IMR-90 (cell line): ENCODE data around the gene ARID3C. TPM values are rescaled to one million over a fixed set of nuclear protein-coding genes. Genes with fewer than 3 reads are reported as not detected.

Experiments
- ATAC-seq: fragments of 200-7000 bp; cut with Tn5 transposase; 2 replicates; pipeline ENCODE4 v1.9.1; 2020; ENCODE audit warnings: low read depth, mild to moderate bottlenecking, moderate library complexity
- BruUV-seq: library from RNA; stranded (reverse); fragments of 400-500 nt; replicated peaks from 2 replicates; lab custom pipeline; 2021; lab: Mats Ljungman, UMichigan
- CTCF ChIA-PET: fragments of 300-600 bp; formaldehyde crosslinking; extraction: SDS; loops from one replicate; lab custom pipeline; 2021; ENCODE audit warnings: antibody characterized with exemption; lab: Yijun Ruan, JAX
- POLR2A ChIA-PET: fragments of 300-600 bp; sonication (Branson Sonifier 250); formaldehyde crosslinking; loops from one replicate; lab custom pipeline; 2022; ENCODE audit warnings: antibody characterized with exemption; ENCODE audit not compliant: unreplicated experiment; lab: Charles Lee
- DNase-seq: peaks from one replicate; pipeline ENCODE4 v3.0.0; 2013
- H2AFZ ChIP-seq: replicated peaks from 2 replicates; pipeline ENCODE3; 2013; ENCODE audit warnings: low read length, mild to moderate bottlenecking; ENCODE audit not compliant: poor library complexity
- H2AK5ac ChIP-seq: 2 replicates; pipeline ENCODE4 v1.6.1; 2013; ENCODE audit warnings: low read depth, low read length, inconsistent platforms
- H2AK9ac ChIP-seq: replicated peaks from 2 replicates; pipeline ENCODE3; 2013; ENCODE audit warnings: mild to moderate bottlenecking, low read depth, low read length, moderate library complexity; ENCODE audit not compliant: poor library complexity
- H2BK120ac ChIP-seq: 2 replicates; pipeline ENCODE4 v1.6.1; 2013; ENCODE audit warnings: low read depth, low read length, inconsistent platforms
- H2BK15ac ChIP-seq: 3 replicates; pipeline ENCODE4 v1.6.1; 2013; ENCODE audit warnings: low read depth, low read length, inconsistent platforms
- H2BK20ac ChIP-seq: 2 replicates; pipeline ENCODE4 v1.6.1; 2013; ENCODE audit warnings: low read depth, mild to moderate bottlenecking, inconsistent platforms, low read length, moderate library complexity
- H2BK5ac ChIP-seq: 2 replicates; pipeline ENCODE4 v1.6.1; 2013; ENCODE audit warnings: mild to moderate bottlenecking, low read depth, low read length, inconsistent platforms; ENCODE audit not compliant: poor library complexity, severe bottlenecking
- H3K14ac ChIP-seq: replicated peaks from 2 replicates; pipeline ENCODE4 v1.6.1; 2013; ENCODE audit warnings: low read depth, low read length, inconsistent platforms
- H3K18ac ChIP-seq: 2 replicates; pipeline ENCODE4 v1.6.1; 2013; ENCODE audit warnings: low read depth, low read length, control low read depth
- H3K23ac ChIP-seq: 2 replicates; pipeline ENCODE4 v1.6.1; 2013; ENCODE audit warnings: low read depth, low read length, inconsistent platforms
- H3K27ac ChIP-seq: 2 replicates; pipeline ENCODE4 v1.5.1; 2013; ENCODE audit warnings: mild to moderate bottlenecking, control low read depth, low read length; ENCODE audit not compliant: insufficient read depth
- H3K27me3 ChIP-seq: 2 replicates; pipeline ENCODE4 v1.6.1; 2013; ENCODE audit warnings: low read length; ENCODE audit not compliant: control insufficient read depth, insufficient read depth
- H3K36me3 ChIP-seq: 2 replicates; pipeline ENCODE4 v1.6.1; 2013; ENCODE audit warnings: low read length, mixed read lengths; ENCODE audit not compliant: control insufficient read depth, insufficient read depth
- H3K4ac ChIP-seq: 2 replicates; pipeline ENCODE4 v1.6.1; 2013; ENCODE audit warnings: low read depth, low read length, inconsistent platforms
- H3K4me1 ChIP-seq: 2 replicates; pipeline ENCODE4 v1.6.1; 2013; ENCODE audit warnings: low read length, mixed read lengths; ENCODE audit not compliant: control insufficient read depth, insufficient read depth
- H3K4me2 ChIP-seq: 2 replicates; pipeline ENCODE4 v1.6.1; 2013; ENCODE audit warnings: low read depth, mild to moderate bottlenecking, control low read depth, low read length, moderate library complexity
- H3K4me3 ChIP-seq: 2 replicates; pipeline ENCODE4 v1.5.1; 2013; ENCODE audit warnings: low read depth, mild to moderate bottlenecking, control low read depth, low read length, moderate library complexity; ENCODE audit not compliant: insufficient read depth
- H3K56ac ChIP-seq: 2 replicates; pipeline ENCODE4 v1.6.1; 2013; ENCODE audit warnings: low read length, inconsistent platforms; ENCODE audit not compliant: insufficient read depth; ENCODE audit errors: extremely low read depth
- H3K79me1 ChIP-seq, 2 experiments: 2 replicates each; pipeline ENCODE4 v1.6.1; 2013; ENCODE audit warnings: low read length in 2 of 2, inconsistent platforms in 1 of 2, low read depth in 1 of 2
- H3K9ac ChIP-seq: 2 replicates; pipeline ENCODE4 v1.6.1; 2013; ENCODE audit warnings: low read depth, low read length, control low read depth
- H3K9me1 ChIP-seq: 2 replicates; pipeline ENCODE4 v1.6.1; 2013; ENCODE audit warnings: low read length, inconsistent platforms; ENCODE audit not compliant: insufficient read depth
- H3K9me3 ChIP-seq: 2 replicates; pipeline ENCODE4 v1.6.1; 2013; ENCODE audit warnings: low read length; ENCODE audit not compliant: control insufficient read depth, insufficient read depth
- H4K20me1 ChIP-seq: 2 replicates; pipeline ENCODE4 v1.6.1; 2013; ENCODE audit warnings: low read length, inconsistent platforms; ENCODE audit not compliant: insufficient read depth
- H4K5ac ChIP-seq: 2 replicates; pipeline ENCODE4 v1.6.1; 2013; ENCODE audit warnings: mild to moderate bottlenecking, low read depth, low read length, control low read depth
- H4K8ac ChIP-seq, 2 experiments: 2 replicates each; pipeline ENCODE4 v1.6.1; 2013; ENCODE audit warnings: low read depth in 2 of 2, low read length in 2 of 2, control low read depth in 1 of 2, inconsistent platforms in 1 of 2
- H4K91ac ChIP-seq: 2 replicates; pipeline ENCODE4 v1.6.1; 2013; ENCODE audit warnings: low read depth, low read length, inconsistent platforms; ENCODE audit not compliant: insufficient read depth
- CTCF ChIP-seq: conservative IDR thresholded peaks from 2 replicates; pipeline ENCODE4 v1.5.1; 2012; ENCODE audit warnings: mild to moderate bottlenecking, low read depth, low read length, improper control_type of control experiment
- MAZ ChIP-seq: IDR thresholded peaks from 2 replicates; pipeline ENCODE4 v1.6.1; 2012; ENCODE audit warnings: low read depth, mild to moderate bottlenecking, low read length, improper control_type of control experiment, moderate library complexity, borderline replicate concordance
- MXI1 ChIP-seq: IDR thresholded peaks from 2 replicates; pipeline ENCODE4 v1.6.1; 2012; ENCODE audit warnings: low read depth, mild to moderate bottlenecking, low read length, moderate library complexity, borderline replicate concordance
- POLR2A ChIP-seq: IDR thresholded peaks from 2 replicates; pipeline ENCODE4 v1.6.1; 2012; ENCODE audit warnings: mild to moderate bottlenecking, low read depth, low read length
- RAD21 ChIP-seq: IDR thresholded peaks from 2 replicates; pipeline ENCODE4 v1.6.1; 2012; ENCODE audit warnings: low read length, improper control_type of control experiment
- WGBS, 2 experiments: methylation state at CpG; one replicate each; pipeline versions ENCODE4 v1.1.5 to v1.1.7; 2013; ENCODE audit warnings: missing lambda C conversion rate in 2 of 2; ENCODE audit not compliant: insufficient read length in 1 of 2; ENCODE audit errors: extremely low coverage in 2 of 2; 5-methylcytosine and 5-hydroxymethylcytosine counted together
- dilution Hi-C: fragments of 300-500 bp; cut with HindIII; formaldehyde crosslinking; loops from one replicate; pipeline ENCODE4 v1.14.3; 2018; ENCODE audit warnings: low sequenced_read_pairs; ENCODE audit not compliant: unreplicated experiment
- in situ Hi-C: fragments of 300-500 bp; cut with MboI; formaldehyde crosslinking; loops from 3 replicates; pipeline ENCODE4 v1.14.3; 2019; ENCODE audit warnings: low sequenced_read_pairs, inconsistent platforms, mixed read lengths
- intact Hi-C: fragments of 100-400 bp; cut with micrococcal nuclease; formaldehyde crosslinking; loops from 2 replicates; pipeline ENCODE4 v1.10.0; 2022
- polyA plus RNA-seq, 3 experiments: library from polyadenylated mRNA; depleted of rRNA; stranded (reverse); fragments of >200 nt; gene quantifications; 2 replicates each; pipeline ENCODE4 v1.2.3, GENCODE V29; 2012; ENCODE audit warnings: low replicate concordance in 1 of 3
- total RNA-seq: library from RNA; depleted of rRNA; stranded (reverse); fragments of >200 nt; gene quantifications from 2 replicates; pipeline ENCODE4 v1.2.3, GENCODE V29; 2012

ARID3C gene
- total and polyA plus RNA-seq, 2 of the 4 experiments (the other 2 are of a cell fraction) = 0.07 TPM; not detected in 1

GRCh38 chr9:34620061-34620994, 8.5 kb downstream of the ARID3C start, which contains the start of gene DCTN3:
DCTN3 (minus strand) TSS chr9:34620495; CDS start chr9:34620464, 31 bp downstream.
- H2BK5ac ChIP-seq = no peak within 1 kb of the TSS
- ATAC-seq = peak; percentile 99
- peak within 1 kb of the TSS; percentile 94 for H2AFZ ChIP-seq
- H3K23ac ChIP-seq = peak within 1 kb of the TSS; percentile 10
- dilution Hi-C loops (no loop called here), in situ Hi-C loops (no loop called here), intact Hi-C loops (no loop called here)
- POLR2A ChIA-PET = no interaction called here
- 0 out of 2 replicates have a peak within 1 kb of the TSS, but pooled peaks have one; percentile 12 for H2AK5ac ChIP-seq
- DNase-seq = peak; percentile 94
- peaks cover 12% of the 10 kb centered on the region for H3K9me1 ChIP-seq
- H3K36me3 ChIP-seq = peaks cover 17% of the 10 kb centered on the region
- H4K5ac ChIP-seq = peak within 1 kb of the TSS; percentile 99
- H3K4me2 ChIP-seq = peak within 1 kb of the TSS; percentile 99
- no peak within 1 kb of the TSS for H3K18ac ChIP-seq
- H2AK9ac ChIP-seq = peak within 1 kb of the TSS; percentile 88
- H3K4me3 ChIP-seq = peak within 1 kb of the TSS; percentile 67
- H3K9me3 ChIP-seq = no peaks in the 10 kb centered on the region
- H3K27ac ChIP-seq = peak within 1 kb of the TSS; percentile 20; the same call in 1 of the 2 replicates
- peaks cover 27% of the 10 kb centered on the region for H3K27me3 ChIP-seq
- no TSS peak for BruUV-seq
- peak within 1 kb of the TSS; percentile 64; the same call in 1 of the 2 replicates for H4K91ac ChIP-seq
- peak within 1 kb of the TSS; percentile 80 to 96 for H4K8ac ChIP-seq
- peak within 1 kb of the TSS; percentile 61 for H3K4ac ChIP-seq
- H3K14ac ChIP-seq = peak within 1 kb of the TSS; percentile 84
- peak within 1 kb of the TSS; percentile 12; the same call in 1 of the 2 replicates for H3K56ac ChIP-seq
- no peak within 1 kb of the TSS for H2BK120ac ChIP-seq
- no peak within 1 kb of the TSS for H2BK15ac ChIP-seq
- H3K79me1 ChIP-seq = peaks cover 8 to 14% of the 10 kb centered on the region in 2 experiments
- no peaks in the 10 kb centered on the region for H4K20me1 ChIP-seq
- peak; percentile 48; the same call in 1 of the 2 replicates for TF ChIP-seq MAZ
- TF ChIP-seq POLR2A = peak; percentile 61; the same call in 1 of the 2 replicates
- TF ChIP-seq CTCF = no peak
- TF ChIP-seq RAD21 = no peak
- peak; percentile 58; the same call in 1 of the 2 replicates for TF ChIP-seq MXI1
- peaks cover 5% of the 10 kb centered on the region; the same call in 1 of the 2 replicates for H3K4me1 ChIP-seq
- whole genome bisulfite sequencing, 2 experiments = 7% methylated on average over 22 of the region's 43 CpGs; no CpG with 5 or more reads in 1 of the 2 experiments
- peak within 1 kb of the TSS; percentile 69 for H3K9ac ChIP-seq
- H2BK20ac ChIP-seq = no peak within 1 kb of the TSS
- CTCF ChIA-PET = interaction anchor here (0.6 to 1.8 kb wide), 3 partner anchors 14 to 272 kb away, joined by 5 to 16 read pairs (median 5); no protein-coding TSS in a partner anchor
